GM19397 (cell line): ENCODE measurements around the gene CENPB.
"Not testable (repeated sequence)": the region's sequence is repeated elsewhere in the genome, so short reads cannot be mapped to it uniquely, and the experiment has no call there.

Experiments used
- ATAC-seq: cut with Tn5 transposase; IDR thresholded peaks from one replicate; pipeline ENCODE4 v1.9.1; 2021; ENCODE audit warnings: mild to moderate bottlenecking, moderate library complexity; ENCODE audit not compliant: unreplicated experiment

CENPB gene, protein sequence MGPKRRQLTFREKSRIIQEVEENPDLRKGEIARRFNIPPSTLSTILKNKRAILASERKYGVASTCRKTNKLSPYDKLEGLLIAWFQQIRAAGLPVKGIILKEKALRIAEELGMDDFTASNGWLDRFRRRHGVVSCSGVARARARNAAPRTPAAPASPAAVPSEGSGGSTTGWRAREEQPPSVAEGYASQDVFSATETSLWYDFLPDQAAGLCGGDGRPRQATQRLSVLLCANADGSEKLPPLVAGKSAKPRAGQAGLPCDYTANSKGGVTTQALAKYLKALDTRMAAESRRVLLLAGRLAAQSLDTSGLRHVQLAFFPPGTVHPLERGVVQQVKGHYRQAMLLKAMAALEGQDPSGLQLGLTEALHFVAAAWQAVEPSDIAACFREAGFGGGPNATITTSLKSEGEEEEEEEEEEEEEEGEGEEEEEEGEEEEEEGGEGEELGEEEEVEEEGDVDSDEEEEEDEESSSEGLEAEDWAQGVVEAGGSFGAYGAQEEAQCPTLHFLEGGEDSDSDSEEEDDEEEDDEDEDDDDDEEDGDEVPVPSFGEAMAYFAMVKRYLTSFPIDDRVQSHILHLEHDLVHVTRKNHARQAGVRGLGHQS

DNA sequence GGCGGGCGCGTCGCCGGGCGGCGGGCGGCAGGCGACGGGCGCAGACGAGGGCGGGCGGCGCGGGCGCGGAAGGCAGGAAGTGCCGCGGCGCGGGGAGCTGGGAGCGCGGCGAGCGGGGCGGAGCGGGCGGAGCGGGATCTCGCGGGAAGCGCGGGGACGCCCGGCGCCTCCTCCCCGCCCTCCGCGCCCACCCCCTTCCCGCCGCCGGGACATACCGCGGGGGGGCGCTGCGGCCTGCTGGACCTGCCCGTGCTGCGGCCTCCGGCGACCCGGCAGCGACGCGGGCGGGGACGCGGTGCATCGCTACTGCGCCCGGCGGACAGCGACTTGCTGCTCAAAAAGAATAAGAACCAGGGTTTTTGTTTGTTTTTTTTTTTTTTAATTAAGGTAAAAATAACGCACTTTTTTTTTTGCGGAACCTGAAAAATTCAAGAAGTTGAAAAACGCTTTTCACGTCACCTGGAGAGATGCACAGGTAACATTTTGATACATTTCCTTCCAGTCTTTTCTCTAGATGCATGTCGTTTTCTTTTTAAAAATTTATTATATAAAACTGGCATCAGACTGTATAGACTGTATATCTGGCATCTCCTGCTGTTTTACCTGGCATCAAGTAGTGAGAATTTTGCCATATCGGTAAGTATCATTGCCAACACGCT, at the start of gene CENPB:
Gene CENPB, minus strand, starts transcription at position 76 of the 659 bp plus-strand sequence. CDS start 257 bp downstream, outside the sequence.
- ATAC-seq, result peak; percentile 81

DNA sequence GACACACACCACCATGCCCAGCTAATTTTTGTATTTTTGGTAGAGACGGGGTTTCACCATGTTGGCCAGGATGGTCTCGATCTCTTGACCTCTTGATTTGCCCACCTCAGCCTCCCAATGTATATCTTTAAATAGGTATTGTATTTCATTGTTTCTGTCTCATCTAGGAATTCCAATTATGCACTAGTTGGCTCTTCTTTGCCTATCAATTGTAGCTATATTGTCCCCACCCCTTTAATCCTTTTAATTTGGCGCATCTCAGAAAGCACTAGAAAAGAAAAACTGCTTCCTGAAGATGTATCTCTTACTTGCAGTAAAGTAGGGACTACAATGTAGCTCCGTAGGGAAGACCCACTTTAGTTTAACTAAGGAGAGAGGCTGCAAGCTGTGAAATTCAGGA, 49.6 kb upstream of the CENPB start:
- ATAC-seq, result no peak

DNA sequence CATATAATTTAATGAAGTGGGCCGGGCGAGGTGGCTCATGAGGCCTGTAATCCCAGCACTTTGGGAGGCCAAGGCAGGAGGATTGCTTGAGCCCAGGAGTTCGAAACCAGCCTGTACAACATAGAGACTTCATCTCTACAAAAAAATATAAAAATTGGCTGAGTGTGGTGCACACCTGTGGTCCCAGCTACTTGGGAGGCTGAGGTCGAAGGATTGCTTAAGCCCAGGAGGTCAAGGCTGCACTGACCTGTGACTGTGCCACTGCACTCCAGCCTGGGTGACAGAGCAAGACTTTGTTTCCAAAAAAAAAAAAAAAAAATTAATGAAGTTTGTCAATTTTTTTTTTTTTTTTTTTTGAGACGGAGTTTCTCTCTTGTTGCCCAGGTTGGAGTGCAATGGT, 43.4 kb upstream of the CENPB start:
- not testable (repeated sequence) for ATAC-seq

DNA sequence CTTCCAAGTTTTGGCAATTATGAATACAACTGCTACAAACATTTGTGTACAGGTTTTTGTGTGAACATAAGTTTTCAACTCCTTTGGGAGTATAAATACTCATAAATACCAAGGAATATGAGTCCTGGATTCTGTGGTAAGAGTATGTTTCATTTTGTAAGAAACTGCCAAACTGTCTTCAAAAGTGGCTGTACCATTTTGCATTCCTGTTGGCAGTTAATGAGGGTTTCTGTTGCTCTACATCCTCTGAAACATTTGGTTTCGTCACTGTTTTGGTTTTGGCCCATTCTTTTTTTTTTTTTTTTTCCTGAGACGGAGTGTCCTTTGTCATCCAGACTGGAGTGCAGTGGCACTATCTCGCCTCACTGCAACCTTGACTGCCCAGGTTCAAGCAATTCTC, 42.3 kb upstream of the CENPB start:
- ATAC-seq, result no peak

DNA sequence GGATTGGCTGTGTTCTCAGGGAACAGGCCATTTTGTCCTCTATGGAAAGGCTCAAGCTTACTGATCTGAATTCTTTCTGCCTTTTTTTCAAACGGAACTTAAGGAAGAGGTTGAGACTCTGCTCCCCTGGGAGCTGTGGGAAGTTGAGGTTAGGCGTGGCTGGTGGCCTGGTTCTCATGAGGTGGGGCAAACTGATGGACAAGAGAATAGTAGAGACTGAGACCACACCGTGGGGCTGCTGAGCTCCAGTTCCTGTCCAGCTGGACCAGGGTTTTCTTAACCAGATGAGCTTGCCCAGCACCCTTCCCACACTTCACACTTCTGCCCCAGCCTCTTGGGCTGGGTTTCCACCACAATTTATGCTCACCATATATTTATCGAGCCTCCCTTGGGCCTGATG, 39.9 kb upstream of the CENPB start:
- ATAC-seq, result no peak

DNA sequence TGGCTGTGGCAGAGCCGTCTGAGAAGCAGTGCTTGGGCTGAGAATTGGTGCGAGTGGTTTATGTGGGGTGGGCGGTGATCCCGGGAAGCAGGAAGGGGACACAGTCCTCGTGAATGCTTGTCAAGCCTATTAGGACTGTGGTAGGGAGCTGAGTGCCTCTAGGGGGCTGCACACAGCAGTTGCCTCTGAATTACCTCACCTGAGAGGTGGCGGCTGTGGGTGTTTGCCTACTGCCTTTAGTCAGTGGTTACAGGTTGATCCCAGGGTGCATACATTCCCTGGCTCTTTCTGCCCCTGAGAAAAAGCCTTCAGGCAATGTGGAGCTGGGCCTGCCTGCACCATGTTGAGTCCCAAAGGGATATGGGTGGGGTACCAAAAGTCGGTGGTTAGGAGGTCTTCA, 39.0 kb upstream of the CENPB start:
- ATAC-seq, result no peak

DNA sequence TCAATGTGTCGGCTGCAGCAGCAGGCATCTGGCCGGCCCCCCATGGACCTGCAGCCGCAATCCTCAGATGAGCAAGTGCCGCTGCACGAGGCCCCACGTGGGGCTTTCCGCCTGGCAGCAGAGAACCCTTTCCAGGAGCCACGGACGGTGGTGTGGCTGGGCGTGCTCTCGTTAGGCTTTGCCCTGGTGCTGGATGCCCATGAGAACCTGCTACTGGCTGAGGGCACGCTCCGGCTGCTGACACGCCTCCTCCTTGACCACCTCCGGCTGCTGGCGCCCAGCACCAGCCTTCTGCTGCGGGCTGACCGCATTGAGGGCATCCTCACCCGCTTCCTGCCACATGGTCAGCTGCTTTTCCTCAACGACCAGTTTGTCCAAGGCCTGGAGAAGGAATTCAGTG, 37.3 kb upstream of the CENPB start:
- ATAC-seq, result no peak

DNA sequence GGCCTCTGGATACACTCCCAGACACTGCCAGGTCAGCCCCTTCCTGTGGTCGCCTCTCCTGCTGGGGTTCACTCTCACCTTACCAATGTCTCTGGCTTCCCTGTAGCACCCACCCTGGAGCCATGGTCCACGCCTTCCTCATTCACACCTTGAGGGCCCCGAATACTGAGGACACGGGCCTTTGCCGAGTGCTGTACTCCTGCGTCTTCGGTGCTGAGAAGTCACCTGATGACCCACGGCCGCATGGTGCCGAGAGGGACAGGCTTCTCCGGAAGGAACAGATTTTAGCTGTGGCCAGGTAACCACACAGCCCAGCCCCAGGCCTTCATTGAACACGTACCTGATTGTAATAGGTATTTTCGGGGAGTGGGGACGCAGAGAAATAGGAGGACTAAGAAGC, 35.5 kb upstream of the CENPB start:
- no peak for ATAC-seq

DNA sequence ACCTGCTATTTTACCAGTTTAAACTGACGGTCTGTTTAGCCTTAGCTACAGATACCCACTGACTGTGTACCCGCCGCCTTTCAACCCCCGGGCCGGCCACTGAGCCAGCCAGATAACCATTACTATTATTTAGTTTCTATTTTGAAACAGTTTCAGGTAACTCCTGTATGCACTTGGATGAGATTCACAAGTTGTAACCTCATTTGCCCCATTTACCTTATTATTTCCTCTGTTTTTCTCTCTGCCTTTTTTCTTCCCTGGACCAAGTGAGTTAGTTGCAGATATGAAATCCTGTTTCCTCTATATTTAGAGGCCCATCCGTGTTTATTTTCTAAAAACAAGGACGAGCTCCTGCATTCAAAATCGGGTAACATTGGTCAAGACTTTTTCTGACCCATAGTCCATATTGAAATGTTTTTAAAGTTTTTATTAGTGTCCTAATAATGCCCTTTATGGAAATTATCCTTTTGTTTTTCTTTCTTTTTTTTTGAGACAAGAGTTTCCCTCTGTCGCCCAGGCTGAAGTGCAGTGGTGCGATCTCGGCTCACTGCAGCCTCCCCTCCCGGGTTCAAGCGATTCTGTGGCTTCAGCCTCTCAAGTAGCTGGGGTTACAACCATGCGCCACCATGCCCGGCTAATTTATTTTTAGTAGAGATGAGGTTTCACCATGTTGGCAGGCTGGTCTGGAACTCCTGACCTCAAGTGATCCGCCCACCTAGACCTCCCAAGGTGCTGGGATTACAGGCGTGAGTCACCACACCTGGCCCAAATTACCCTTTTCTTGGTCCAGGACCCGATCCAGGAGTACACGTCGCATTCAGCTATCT, 34.6 kb upstream of the CENPB start:
- no peak for ATAC-seq

DNA sequence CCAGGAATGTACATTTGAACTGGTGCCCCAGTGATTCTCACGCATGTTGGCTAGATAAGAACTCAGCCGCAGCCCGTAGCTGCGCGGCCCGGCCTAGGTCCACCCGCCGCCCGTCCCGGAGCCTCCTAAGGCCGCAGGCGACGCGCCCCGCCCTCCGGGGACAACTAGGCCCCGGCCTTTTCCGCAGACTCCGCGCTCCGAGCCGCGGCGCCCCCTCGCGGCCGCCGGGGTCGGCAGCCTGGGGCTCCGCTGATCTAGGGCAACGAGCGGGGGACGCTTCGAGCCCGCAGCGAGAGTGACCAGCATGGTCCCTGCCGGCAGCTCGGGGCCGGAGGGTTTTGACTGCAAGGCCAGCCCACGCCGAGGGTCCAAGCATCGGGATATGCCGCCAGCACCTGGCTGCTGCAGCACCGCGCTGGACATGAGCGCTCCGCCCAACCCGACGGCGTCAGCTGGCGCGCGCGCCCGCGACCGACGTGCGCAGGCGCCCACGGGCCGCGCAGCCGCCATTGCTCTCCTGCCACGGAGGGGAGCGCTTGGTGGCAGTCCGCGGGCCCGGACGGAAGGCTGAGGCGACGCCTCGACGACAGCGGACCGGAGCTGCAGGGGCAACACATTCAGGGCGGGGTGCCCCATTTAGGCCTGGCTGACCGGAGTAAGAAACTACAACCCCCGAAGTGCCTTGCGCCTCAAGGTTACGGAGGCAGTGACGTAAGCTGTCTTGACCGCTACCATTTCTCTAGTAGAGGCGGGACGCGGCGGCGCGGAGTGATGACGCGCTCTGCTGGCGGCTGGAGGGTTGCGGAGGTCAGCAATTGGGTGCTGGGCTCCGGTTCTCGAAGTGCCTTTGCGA, 33.7 kb upstream of the CENPB start, which contains the start of gene AP5S1:
Gene AP5S1, plus strand, starts transcription at position 500 of the 853 bp plus-strand sequence. CDS start 1,571 bp downstream, outside the sequence.
- peak; percentile 87 for ATAC-seq

DNA sequence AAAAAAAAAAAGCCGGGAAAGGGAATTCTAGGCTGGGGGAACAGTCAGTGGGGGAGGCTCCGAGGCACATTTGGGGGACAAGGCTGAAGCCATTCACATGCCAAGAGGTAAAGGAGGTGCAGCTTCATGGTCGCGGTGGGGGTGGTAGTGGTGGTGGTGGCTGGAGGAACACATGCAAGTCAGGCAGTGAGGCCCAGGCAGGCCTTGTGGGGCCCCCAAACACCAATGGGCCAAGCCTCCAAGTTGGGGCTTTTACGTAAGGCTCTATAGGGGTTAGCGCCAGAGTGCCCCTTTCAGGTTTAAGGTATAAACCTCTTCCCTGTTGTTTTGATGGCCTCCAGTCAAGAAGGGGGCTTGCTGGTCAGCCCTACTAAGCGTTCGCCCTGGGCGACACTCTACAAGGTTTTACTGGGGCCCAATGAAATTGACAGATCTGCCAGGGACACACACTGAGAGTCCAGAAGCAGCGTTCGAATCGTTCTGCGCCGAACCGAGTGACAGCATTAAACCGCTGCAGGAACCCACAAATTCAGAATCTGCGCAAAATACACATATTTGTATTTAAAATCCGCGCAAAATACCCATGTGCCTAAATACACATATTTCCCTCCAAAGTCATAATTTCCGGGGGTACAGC, 33.0 kb upstream of the CENPB start:
- ATAC-seq, result no peak

DNA sequence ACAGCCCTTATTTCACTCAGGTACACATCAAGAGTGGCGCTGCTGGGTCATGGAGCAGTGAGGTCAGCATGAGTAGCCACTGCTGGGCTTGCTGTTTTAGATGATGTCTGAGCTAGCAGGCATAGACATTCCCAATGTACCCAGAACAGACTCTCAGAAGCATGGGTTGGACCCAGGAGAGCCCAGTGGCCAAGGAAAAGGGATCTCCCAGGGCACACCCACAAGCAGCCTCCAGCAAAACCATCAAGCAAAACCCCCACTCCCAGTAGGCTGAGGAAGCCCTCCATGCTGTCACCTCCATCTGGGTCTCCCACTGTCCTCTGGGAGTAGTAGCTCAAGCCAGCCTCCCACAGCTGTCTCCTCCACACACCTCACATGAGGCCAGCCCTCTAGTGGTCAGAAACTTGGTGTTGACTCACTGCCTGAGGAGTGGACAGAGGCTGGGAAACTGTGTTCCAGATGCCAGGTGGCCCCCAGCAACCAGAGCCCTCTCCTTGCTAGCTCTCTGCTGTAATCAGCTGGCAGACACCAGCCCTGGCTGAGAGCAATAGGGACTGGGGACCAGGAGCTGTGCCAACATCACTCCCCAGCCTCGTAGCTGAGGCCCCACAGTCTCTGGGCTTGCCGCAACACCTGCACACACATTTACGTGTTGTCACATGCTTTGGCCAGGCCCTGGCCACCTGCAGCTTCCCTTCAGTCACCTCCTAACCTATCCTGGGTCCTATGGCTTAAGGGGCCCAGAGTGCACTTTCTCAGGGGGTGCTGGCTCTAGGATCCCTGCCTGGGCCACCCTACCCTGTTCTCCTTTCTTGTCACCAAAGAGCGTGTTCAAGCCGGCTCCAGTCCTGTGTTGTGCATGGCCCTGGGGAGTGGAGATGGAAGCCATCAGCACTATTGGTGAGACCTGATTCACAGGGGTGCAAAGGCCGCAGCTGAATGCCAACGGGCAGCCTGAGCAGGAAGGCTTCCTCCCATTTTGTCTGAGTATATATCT, 31.9 kb upstream of the CENPB start:
- no peak for ATAC-seq

DNA sequence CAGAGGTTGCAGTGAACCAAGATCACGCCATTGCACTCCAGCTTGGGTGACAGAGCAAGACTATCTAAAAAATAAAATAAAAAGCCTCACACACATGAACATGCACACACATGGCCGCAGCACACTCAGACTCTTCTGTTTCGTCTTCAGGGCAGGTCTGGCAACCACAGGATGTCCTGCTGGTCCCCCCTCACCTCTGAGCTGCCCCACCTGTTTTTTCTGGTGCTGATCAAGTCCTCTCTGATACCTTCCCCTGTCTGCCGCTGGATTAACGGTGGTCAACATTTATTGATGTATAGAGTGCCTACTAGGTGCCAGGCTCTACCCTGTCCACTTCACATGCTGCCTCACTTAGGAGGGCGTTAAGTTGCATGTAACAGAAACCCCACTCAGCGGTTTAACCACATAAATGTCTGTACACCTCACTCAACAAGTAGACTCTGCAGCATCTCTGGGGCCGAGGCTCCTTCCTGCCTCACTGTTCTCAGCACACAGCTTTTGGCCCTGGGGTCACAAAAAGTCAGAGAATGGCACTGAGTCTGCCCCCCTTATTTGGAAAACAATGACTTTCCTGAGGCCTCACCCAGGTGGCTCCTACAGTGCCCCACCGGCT, 29.3 kb upstream of the CENPB start:
- ATAC-seq, result no peak

DNA sequence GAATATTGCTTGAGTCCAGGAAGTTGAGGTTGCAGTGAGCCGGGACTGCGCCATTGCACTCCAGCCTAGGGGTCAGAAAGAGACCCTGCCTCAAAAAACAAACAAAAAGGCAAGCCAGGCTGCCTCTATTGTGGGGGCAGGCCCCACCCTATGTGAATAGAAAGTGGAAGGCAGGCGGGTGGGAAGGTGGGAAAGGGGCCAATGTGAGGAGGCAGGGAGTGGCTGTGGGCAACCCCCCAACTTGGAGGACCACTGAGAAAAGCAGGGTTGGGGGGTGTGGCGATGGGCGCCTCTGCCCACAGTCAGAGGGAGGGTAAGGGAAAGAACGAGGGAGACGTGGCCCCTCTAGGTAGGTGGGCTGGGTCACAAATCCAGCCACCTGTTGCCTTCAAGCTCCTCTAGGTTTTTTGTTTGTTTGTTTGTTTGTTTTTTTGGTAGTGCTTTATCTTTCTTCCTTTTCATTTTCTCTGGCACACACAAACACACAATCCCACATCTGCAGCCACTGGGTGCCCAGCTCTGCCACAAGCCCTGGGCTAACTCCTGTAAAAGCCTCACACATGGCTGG, 28.5 kb upstream of the CENPB start:
- ATAC-seq, result no peak

DNA sequence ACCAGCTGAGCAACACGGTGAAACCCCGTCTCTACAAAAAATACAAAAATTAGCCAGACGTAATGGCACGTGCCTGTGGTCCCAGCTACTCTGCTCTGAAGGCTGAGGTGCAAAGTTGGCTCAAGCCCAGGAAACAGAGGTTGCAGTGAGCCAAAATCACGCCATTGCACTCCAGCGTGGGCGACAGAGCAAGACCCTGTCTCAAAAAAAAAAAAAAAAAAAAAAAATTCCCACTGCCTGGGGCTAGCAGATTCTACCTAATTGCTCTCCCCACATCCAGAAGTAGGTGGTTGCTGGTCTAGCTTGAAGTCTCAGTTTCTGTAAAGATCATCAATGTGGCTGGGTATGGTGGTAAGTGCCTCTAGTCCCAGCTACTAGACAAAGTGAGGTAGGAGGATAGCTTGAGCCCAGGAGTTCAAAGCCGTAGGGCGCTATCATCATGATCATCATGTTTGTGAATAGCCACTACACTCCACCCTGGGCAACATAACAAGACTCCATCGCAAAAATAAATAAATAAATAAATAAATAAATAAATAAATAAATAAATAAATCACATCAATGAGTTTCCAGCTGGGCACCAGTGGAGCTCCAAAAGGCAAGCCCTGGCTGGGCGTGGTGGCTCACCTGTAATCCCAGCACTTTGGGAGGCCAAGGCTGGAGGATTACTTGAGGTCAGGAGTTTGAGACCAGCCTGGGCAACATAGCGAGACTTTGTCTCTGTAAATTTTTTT, 27.5 kb upstream of the CENPB start:
- no peak for ATAC-seq

DNA sequence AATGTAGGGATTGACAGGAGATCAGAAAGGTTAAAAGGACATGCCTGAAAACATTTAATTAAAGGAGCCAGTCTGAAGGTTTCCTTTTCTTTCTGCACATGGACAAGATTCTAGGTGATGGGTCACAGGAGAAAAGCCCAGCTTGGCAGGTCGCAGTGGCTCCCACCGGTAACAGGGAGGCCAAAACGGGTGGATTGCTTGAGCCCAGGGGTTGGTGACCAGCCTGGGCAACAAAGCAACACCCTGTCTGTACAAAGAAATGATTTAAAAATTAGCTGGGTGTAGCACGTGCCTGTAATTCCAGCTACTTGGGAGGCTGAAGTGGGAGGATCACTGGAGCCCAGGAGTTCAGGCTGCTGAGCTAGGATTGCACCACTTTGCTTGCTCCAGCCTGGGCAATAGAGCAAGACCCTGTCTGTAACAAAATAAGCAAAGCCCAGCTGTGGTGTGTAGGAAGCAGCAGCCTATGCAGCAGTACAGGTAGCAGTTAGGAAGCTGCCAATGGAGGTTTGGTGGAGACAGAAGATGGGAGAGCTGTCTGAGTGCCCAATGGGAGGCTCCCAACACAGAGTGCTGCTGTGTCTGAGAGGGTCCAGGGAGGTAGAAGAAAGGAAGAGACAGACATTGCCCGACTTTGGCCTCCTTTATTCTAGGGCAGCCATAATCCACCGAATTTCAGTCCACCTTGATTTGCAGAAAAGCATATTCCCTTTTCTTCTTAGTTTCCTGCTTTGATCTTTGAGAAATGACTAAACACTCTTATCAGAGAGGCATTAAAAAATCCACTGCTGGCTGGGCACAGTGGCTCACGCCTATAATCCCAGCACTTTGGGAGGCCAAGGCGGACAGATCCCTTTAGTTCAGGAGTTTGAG, 26.7 kb upstream of the CENPB start:
- ATAC-seq, result no peak
